WTC11 (cell line): ENCODE results near the gene THEMIS2. TPM values are rescaled to one million over a fixed set of nuclear protein-coding genes. Genes with fewer than 3 reads are reported as not detected.
A peak's percentile ranks its signal among the peaks of the same experiment; 100 is the strongest.

Experiments used
- ATAC-seq: fragments of 200-7000 bp; cut with Tn5 transposase; 2 replicates; pipeline ENCODE4 v1.10.0; 2021; ENCODE audit warnings: mild to moderate bottlenecking, moderate library complexity
- CTCF ChIA-PET: fragments of 300-600 bp; sonication (Branson Sonifier 250); formaldehyde crosslinking; loops from one replicate; lab custom pipeline; 2021; ENCODE audit warnings: antibody characterized with exemption; lab: Charles Lee
- POLR2A ChIA-PET: fragments of 350-600 bp; sonication (Branson Sonifier 250); formaldehyde crosslinking; loops from one replicate; lab custom pipeline; 2021; ENCODE audit warnings: antibody characterized with exemption; lab: Charles Lee
- DNase-seq: peaks from one replicate; pipeline ENCODE4 v3.0.0; 2021; ENCODE audit warnings: low spot score
- H3K27ac Mint-ChIP-seq: 2 replicates; pipeline ENCODE4 v1.8.0; 2021; ENCODE audit warnings: mixed read lengths
- H3K27me3 Mint-ChIP-seq: 2 replicates; pipeline ENCODE4 v1.8.0; 2021; ENCODE audit warnings: low read depth, mild to moderate bottlenecking, moderate library complexity, mixed read lengths
- H3K36me3 Mint-ChIP-seq: 2 replicates; pipeline ENCODE4 v1.8.0; 2021; ENCODE audit warnings: mixed read lengths
- H3K4me1 Mint-ChIP-seq: 2 replicates; pipeline ENCODE4 v1.8.0; 2022; ENCODE audit warnings: mixed read lengths
- H3K4me3 Mint-ChIP-seq: 2 replicates; pipeline ENCODE4 v1.8.0; 2021; ENCODE audit warnings: mild to moderate bottlenecking, moderate library complexity, mixed read lengths
- H3K9me3 Mint-ChIP-seq: 2 replicates; pipeline ENCODE4 v1.8.0; 2021; ENCODE audit warnings: mixed read lengths
- AFF4 ChIP-seq: sonication (generic); formaldehyde crosslinking; IDR thresholded peaks from 2 replicates; pipeline ENCODE4 v1.8.1; 2023; ENCODE audit warnings: mild to moderate bottlenecking, missing genetic modification reagents, borderline replicate concordance
- ATF2 ChIP-seq: sonication (generic); formaldehyde crosslinking; IDR thresholded peaks from 2 replicates; pipeline ENCODE4 v1.8.1; 2022; ENCODE audit warnings: low read depth, missing genetic modification reagents, borderline replicate concordance
- EMX1 ChIP-seq: fragments of 250-450 bp; sonication (Bioruptor Pico); IDR thresholded peaks from 2 replicates; pipeline ENCODE4 v1.8.0; 2021; ENCODE audit warnings: mild to moderate bottlenecking
- ETV6 ChIP-seq: sonication (generic); formaldehyde crosslinking; IDR thresholded peaks from 2 replicates; pipeline ENCODE4 v1.8.1; 2022; ENCODE audit warnings: mild to moderate bottlenecking, missing genetic modification reagents
- NFE2L1 ChIP-seq: sonication (generic); formaldehyde crosslinking; IDR thresholded peaks from 2 replicates; pipeline ENCODE4 v1.8.1; 2023; ENCODE audit warnings: missing genetic modification reagents
- NFYB ChIP-seq: sonication (generic); formaldehyde crosslinking; conservative IDR thresholded peaks from 2 replicates; pipeline ENCODE4 v1.8.0; 2022; ENCODE audit warnings: low read depth, missing genetic modification reagents
- ZBTB43 ChIP-seq: sonication (generic); formaldehyde crosslinking; IDR thresholded peaks from 2 replicates; pipeline ENCODE4 v1.8.1; 2023; ENCODE audit warnings: mild to moderate bottlenecking, missing genetic modification reagents
- ZNF121 ChIP-seq: sonication (generic); formaldehyde crosslinking; IDR thresholded peaks from 2 replicates; pipeline ENCODE4 v1.8.0; 2023; ENCODE audit warnings: missing genetic modification reagents
- ZNF263 ChIP-seq: sonication (generic); formaldehyde crosslinking; IDR thresholded peaks from 2 replicates; pipeline ENCODE4 v1.8.1; 2022; ENCODE audit warnings: low read depth, mild to moderate bottlenecking, moderate library complexity, missing genetic modification reagents
- ZNF423 ChIP-seq: fragments of 250-450 bp; sonication (Bioruptor Pico); IDR thresholded peaks from 2 replicates; pipeline ENCODE4 v2.1.2; 2022; ENCODE audit warnings: mild to moderate bottlenecking, moderate library complexity
- total RNA-seq: library from RNA; stranded (reverse); gene quantifications from 3 replicates; pipeline ENCODE4 v1.2.3, GENCODE V29; 2021

THEMIS2 gene
- total RNA-seq, 1 experiment from 2014 or later: 12.7 TPM

GRCh38 chr1:27872802-27873551, 633 bp downstream of the THEMIS2 start:
- POLR2A ChIA-PET: interaction anchor here (0.8 to 1.4 kb wide), 3 partner anchors 15 to 87 kb away, joined by 3 to 4 read pairs (median 3); partner anchors contain the start of gene XKR8
- DNase-seq (peak; percentile 40), ATAC-seq (peak; percentile 46)
- CTCF ChIA-PET: interaction anchor here (0.6 to 1.2 kb wide), 5 partner anchors 15 to 204 kb away, joined by 3 to 6 read pairs (median 3); no protein-coding TSS in a partner anchor
- H3K27me3 Mint-ChIP-seq: peaks cover 6% of the 10 kb centered on the region
- H3K9me3 Mint-ChIP-seq: no peaks in the 10 kb centered on the region
- TF ChIP-seq ZNF121: peak; percentile 56; the same call in 1 of the 2 replicates
- TF ChIP-seq ZNF263: peak; percentile 24; the same call in 1 of the 2 replicates
- no peak for TF ChIP-seq AFF4 (CRISPR knock-in tag)
- no peak for TF ChIP-seq ZNF423 (CRISPR knock-in tag)
- 0 out of 2 replicates have a peak, but pooled peaks have one; percentile 15 for TF ChIP-seq ETV6
- TF ChIP-seq NFE2L1 (CRISPR knock-in tag): no peak
- TF ChIP-seq NFYB (CRISPR knock-in tag): no peak
- H3K4me1 Mint-ChIP-seq: peaks cover 14% of the 10 kb centered on the region
- H3K27ac Mint-ChIP-seq: no peak overlapping the region
- peak overlapping the region; percentile 81 for H3K4me3 Mint-ChIP-seq
- no peaks in the 10 kb centered on the region for H3K36me3 Mint-ChIP-seq

GRCh38 chr1:27873671-27874384, 1.5 kb downstream of the THEMIS2 start:
- ChIA-PET POLR2A (interaction anchor here (1.4 kb wide), 1 partner anchor 86 kb away, joined by 3 read pairs; the partner anchor contains the start of gene XKR8), CTCF (interaction anchor here (0.6 to 1.2 kb wide), 2 partner anchors 16 to 501 kb away, joined by 3 to 6 read pairs; no protein-coding TSS in a partner anchor)
- H3K36me3 Mint-ChIP-seq: no peaks in the 10 kb centered on the region
- no peak overlapping the region for H3K27ac Mint-ChIP-seq
- no peaks in the 10 kb centered on the region for H3K9me3 Mint-ChIP-seq
- ATAC-seq (no peak), DNase-seq (no peak)
- peaks cover 14% of the 10 kb centered on the region for H3K4me1 Mint-ChIP-seq
- H3K27me3 Mint-ChIP-seq: peaks cover 6% of the 10 kb centered on the region
- H3K4me3 Mint-ChIP-seq: peak overlapping the region; percentile 81; the same call in 1 of the 2 replicates
- TF ChIP-seq EMX1 (CRISPR knock-in tag): no peak

- Mint-ChIP-seq H3K27ac (no peak overlapping the region), H3K4me3 (no peak overlapping the region), H3K9me3 (no peaks in the 10 kb centered on the region), H3K4me1 (peaks cover 7% of the 10 kb centered on the region), H3K27me3 (peaks cover 6% of the 10 kb centered on the region), H3K36me3 (0 out of 2 replicates have a peak, but pooled peaks cover 3% of the 10 kb centered on the region)
- DNase-seq (no peak), ATAC-seq (no peak)
- TF ChIP-seq ZBTB43 (CRISPR knock-in tag) (no peak), ATF2 (no peak)
- POLR2A ChIA-PET: interaction anchor here (0.6 kb wide), 1 partner anchor 11 kb away, joined by 13 read pairs; no protein-coding TSS in a partner anchor
- CTCF ChIA-PET: interaction anchor here (1.2 kb wide), 1 partner anchor 207 kb away, joined by 3 read pairs; no protein-coding TSS in a partner anchor
These were observed 4.2 kb downstream of the THEMIS2 start for GRCh38 chr1:27876341-27877114.
